GM18861 (cell line): ENCODE results near the gene HOXD9.

Source experiments
- ATAC-seq: cut with Tn5 transposase; IDR thresholded peaks from one replicate; pipeline ENCODE4 v1.9.1; 2021; ENCODE audit not compliant: unreplicated experiment

The HOXD9 gene

DNA sequence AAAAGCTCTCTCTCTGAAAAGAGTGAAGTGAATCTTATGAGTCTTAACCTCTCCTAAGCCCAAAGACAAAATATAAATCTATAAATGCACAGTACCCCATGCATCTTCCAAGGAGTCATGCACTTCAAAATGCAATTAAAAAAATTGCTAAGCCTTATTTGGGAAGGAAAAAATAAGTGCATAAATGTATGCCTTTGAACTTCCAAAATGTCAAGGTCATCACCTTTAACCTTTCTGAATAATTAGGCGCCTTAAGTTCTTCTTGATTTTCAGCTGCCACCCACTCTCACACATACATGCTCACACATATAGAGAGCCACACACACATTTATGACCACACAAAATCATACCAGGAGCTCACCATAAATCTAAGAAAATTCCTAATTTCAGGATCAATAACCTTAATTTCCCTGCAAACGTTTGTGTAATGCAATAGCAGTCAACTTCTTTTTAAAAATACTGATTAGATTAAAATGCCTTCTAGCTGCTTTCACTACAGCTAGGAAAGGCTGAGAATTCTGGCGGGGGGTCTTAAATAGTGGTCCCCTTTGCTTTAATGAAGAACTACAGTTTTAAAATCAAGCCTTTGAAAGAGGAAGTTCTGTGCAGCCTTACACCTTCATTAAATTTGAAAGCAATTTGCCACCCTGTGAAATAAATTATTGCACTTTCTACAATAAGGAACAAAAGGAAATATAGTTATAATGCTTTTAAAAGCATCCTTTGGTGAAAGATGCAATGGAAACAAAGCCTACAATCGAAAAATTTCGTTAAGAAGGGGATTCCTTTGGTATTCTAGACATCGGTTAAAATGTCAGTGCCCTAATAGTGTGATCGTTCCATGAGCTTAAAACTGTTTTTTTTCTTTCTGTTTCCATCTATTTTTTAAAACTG is 11.9 kb upstream of the HOXD9 start:
- ATAC-seq, result no peak

- no peak for ATAC-seq
These were observed 11.2 kb upstream of the HOXD9 start for GRCh38 chr2:176111309-176111663.

DNA sequence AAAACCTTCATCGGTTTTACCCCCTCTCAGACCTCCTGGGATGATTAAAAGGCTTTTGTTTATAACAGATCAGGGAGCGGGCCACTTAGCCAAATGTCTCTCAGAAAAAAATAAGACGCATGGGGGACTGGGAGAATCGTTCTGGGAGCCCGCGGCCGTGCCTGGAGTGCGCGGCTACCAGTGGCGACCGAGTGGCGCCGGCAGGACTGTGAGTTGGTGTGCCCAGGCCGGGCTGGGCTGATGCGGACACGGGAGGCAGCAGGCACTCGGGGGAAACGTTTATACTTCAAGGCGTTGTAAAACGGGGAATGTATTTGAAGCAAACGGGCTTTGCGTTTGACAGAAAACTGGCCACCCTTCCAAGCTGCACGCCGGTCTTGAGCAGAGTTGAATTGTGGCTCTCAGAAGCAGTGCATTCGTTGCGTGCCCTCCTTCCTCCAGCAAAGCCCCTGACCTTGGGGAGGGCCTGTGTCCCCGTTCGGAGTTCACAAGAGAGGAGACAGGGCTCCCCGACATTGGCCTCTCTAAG is 10.6 kb upstream of the HOXD9 start:
- no peak for ATAC-seq

- ATAC-seq, result no peak
These were observed 9.9 kb upstream of the HOXD9 start for GRCh38 chr2:176112375-176113302.

- ATAC-seq, result no peak
These were observed 8.2 kb upstream of the HOXD9 start for GRCh38 chr2:176114120-176114929.

DNA sequence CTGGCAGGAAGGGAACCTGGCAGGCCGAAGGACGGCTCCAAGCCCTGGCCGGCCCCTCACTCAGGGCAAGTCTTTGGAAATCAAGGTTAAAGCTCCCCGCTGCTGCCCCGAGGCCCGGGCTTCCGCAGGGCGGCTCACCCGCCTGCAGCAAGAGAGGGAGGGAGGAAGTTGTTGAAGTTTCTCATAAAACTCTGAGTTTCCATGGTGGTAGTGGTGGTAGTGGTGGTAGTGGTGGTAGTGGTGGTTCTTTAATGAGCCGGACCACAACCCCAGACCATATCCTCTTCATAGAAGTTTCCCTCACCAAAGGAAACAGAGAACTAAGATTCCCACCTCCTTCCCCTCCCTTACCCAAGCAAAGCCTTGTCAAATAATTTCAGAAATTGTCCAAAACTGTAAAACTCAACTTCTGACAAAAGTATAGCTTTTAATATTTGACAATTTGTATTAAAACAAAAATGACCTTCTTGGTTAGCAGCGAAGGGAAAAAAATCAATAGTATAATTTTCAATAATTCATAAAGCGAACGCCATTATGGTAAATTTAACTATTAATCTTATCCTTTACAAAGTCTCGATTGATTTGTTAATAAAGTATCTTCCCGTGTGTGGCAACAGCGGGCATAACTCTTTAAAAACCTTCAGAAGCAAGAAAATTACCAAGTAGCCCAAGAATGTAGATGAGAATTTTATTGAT is 7.4 kb upstream of the HOXD9 start:
- no peak for ATAC-seq

GRCh38 chr2:176115883-176116813 is 6.4 kb upstream of the HOXD9 start, which contains the start of gene HOXD10:
Gene HOXD10 (plus strand): TSS chr2:176116778. CDS start chr2:176116834, 56 bp downstream.
- no peak for ATAC-seq

GRCh38 chr2:176117162-176117822 is 5.2 kb upstream of the HOXD9 start:
- no peak for ATAC-seq

- no peak for ATAC-seq
These were observed 4.6 kb upstream of the HOXD9 start for GRCh38 chr2:176117823-176118371.

DNA sequence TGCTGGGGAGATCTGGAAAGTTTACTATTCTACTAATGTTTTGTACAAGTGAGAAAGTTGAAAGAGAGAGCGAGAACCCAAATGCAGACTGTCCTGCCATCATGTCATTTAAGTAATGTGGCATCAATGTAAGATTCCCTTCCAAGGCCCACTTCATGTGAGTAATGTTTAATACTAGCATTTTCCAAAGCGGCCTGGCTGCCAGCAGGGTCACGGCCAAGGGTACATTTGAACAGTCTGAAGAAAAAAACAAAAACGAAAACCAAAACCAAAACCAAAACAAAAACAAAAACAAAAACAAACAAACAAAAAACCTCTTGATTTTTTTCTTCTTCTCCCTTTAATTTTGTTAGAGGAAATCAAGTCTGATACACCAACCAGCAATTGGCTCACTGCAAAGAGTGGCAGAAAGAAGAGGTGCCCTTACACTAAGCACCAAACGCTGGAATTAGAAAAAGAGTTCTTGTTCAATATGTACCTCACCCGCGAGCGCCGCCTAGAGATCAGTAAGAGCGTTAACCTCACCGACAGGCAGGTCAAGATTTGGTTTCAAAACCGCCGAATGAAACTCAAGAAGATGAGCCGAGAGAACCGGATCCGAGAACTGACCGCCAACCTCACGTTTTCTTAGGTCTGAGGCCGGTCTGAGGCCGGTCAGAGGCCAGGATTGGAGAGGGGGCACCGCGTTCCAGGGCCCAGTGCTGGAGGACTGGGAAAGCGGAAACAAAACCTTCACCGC is 3.7 kb upstream of the HOXD9 start:
- no peak for ATAC-seq

DNA sequence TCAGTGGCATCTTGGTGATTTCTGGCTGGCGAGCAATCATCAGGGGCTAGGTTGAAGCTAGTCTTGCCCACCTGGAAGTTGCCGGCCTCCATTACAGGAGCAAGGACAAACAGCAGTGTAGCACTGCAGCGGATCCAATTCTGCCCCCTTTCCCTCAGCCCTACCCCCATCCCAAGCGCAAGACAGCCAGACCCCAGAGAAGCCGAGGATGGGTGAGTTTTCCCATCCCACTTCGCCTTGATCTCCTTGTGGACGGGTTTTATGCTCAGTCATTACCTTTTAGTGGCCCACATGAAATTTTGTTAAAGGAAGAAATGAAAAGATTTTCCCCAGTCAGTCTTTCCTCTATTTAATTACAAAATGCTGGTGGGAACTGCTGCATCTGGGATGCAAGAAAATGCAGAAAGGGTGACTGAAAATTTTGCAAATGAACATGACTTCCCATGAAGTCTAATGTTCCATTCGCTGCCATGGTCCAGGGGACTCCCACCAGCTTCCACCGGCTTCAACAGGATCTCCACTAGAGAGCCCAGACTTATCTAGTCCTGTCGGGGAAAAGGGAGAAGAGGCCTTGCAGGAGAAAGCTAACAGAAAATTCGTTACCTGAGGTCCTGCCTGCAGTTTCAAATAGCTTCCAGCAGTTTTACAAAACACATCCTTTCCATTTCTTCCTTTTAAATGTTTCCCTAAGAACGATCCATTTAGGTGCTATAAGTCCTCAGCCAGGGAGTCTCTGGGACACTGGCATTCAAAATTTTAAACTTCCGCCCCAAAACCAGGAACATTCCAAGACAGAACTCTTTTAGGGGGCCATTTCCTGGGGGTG is 1.9 kb upstream of the HOXD9 start:
- ATAC-seq, result no peak

DNA sequence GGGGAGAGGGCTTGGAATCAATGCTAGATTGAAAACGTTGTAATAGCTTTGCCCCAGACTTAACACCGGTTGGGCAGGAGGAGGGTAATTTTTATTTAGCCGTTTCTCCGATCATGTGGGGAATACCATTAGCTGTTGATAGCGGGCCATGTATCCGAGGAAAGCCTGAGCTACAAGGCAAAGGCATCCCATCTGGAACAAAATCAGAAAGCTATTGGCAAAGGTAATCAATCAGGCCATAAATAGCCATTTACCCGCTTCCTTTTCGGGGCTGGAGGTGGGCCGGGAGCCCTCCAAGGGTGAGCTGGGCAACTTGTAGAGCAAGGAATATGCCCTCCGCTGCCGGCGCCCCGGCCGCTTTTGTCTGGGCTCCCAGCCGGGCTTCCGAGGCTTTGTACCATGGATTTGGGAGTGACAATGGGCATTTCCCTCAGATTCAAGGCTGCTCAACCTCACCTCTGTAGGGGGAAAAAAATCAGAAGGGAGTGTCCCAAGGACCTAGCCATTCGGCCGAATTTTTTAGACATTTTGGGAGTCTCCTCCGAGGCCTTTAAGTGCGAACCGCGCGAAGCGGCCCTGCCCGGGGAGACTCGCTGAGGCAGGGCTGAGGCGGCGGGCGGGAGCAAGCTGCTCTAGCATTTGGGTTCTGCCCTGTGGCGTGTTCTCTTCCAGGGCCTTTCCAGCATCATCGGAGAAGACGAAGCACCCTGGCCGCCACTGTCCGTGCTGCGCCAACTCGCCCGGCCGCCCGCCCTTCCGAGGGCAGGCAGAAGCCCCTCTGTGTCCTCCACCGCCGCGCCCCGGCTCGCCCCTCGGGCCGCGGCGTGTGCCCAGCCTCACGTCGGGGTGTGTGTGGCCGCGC is 1.1 kb upstream of the HOXD9 start:
- ATAC-seq, result no peak

DNA sequence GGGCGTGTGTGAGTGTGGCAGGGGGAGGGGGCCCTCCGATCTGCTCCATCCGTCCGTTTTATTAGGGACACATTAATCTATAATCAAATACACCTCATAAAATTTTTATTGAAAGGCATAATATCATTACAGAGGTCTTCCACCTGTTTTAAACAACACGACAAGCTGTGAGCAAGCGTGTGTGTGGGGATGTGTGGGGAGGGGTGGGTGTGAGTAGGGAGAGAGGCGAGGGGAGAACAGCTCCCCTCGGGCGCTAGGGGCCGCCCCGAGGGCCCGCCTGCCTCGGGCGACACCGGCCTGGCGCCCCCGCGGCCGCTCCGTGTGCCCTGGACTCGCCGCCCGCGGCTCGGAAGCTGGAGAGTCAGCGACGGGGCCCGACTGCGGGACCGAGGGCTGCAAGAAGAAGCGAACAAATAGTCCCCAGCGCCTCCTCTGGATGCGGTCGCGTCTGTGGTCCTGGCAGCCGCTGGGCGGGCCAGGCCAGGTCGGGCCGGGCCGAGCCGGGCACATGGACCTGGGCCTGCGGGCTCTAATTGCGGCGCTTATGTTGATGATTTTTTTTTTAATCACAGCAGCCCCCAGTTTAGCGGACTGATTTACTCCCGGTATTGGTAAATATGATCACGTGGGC is 352 bp upstream of the HOXD9 start:
- ATAC-seq, result no peak

DNA sequence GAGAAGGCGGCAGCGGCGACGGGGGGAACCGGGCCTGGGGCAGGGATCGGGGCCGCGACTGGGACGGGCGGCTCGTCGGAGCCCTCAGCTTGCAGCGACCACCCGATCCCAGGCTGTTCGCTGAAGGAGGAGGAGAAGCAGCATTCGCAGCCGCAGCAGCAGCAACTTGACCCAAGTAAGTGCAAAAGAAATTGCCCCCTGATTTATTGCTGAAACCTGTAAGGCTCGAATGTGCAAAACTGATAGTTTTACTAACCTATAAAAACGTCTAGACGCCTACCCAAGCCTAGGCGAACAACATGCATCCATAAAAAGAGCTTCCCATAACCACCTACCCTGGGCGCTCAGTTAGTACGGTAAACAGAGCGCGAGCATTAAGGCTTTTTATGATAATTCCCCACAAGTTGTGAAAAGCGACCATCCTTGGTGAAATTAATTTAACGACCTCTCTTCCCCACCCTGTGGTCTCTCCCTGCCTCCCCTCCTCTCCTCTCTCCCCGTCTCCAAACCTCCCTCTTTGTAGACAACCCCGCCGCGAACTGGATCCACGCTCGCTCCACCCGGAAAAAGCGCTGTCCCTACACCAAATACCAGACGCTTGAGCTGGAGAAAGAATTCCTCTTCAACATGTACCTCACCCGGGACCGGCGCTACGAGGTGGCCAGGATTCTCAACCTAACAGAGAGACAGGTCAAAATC is 1.0 kb downstream of the HOXD9 start:
- no peak for ATAC-seq
